Measurements from ENCODE around the gene CCBE1.

GRCh38 chr18:59640721-59641120 lies 56.5 kb downstream of the CCBE1 start:
- TF ChIP-seq CTCF (conservative IDR thresholded peaks at IDR 0.05 in 1 of 2, IDR thresholded peaks at IDR 0.05 in 1 of 2; ENCODE audit: low read depth in 1 of 2, low read length in 2 of 2) (no peak), EZH2 (IDR thresholded peaks at IDR 0.05; ENCODE audit: low read length, missing control alignments) (no peak)
